NOMO-1 (cell line): Measurements from ENCODE around the gene GALNT15.

Source experiments
- DNase-seq, 2 experiments: peaks; one replicate each; lab custom pipeline; 2025; ENCODE audit not compliant: unreplicated experiment in 2 of 2; lab: John Stamatoyannopoulos, UW

The GALNT15 gene

GRCh38 chr3:16174389-16174788, at the start of gene GALNT15:
GALNT15 (plus strand) TSS chr3:16174680; CDS start chr3:16175152, 472 bp downstream.
- DNase-seq, result no peak

GRCh38 chr3:16126634-16127033, 47.8 kb upstream of the GALNT15 start:
- no peak for DNase-seq

GRCh38 chr3:16127249-16127648, 47.2 kb upstream of the GALNT15 start:
- no peak for DNase-seq

GRCh38 chr3:16130066-16130465, 44.4 kb upstream of the GALNT15 start:
- no peak for DNase-seq

GRCh38 chr3:16132190-16132589, 42.3 kb upstream of the GALNT15 start:
- DNase-seq, result no peak

GRCh38 chr3:16132928-16133327, 41.6 kb upstream of the GALNT15 start:
- no peak for DNase-seq

- no peak for DNase-seq
These were observed 40.1 kb upstream of the GALNT15 start for GRCh38 chr3:16134173-16134928.

GRCh38 chr3:16136055-16136454, 38.4 kb upstream of the GALNT15 start:
- no peak for DNase-seq

- DNase-seq, result no peak
These were observed 37.4 kb upstream of the GALNT15 start for GRCh38 chr3:16137044-16137443.

- DNase-seq, result no peak
These were observed 36.5 kb upstream of the GALNT15 start for GRCh38 chr3:16137977-16138376.

- no peak for DNase-seq
These were observed 34.2 kb upstream of the GALNT15 start for GRCh38 chr3:16140116-16140893.

GRCh38 chr3:16140894-16141285, 33.6 kb upstream of the GALNT15 start:
- DNase-seq, result no peak

GRCh38 chr3:16142350-16143025, 32.0 kb upstream of the GALNT15 start:
- DNase-seq, result no peak

- DNase-seq, result no peak
These were observed 30.5 kb upstream of the GALNT15 start for GRCh38 chr3:16143861-16144447.

GRCh38 chr3:16145176-16145575, 29.3 kb upstream of the GALNT15 start:
- no peak for DNase-seq

- no peak for DNase-seq
These were observed 28.3 kb upstream of the GALNT15 start for GRCh38 chr3:16146015-16146730.

- DNase-seq, result no peak
These were observed 27.1 kb upstream of the GALNT15 start for GRCh38 chr3:16147220-16147994.

- DNase-seq, result no peak
These were observed 26.3 kb upstream of the GALNT15 start for GRCh38 chr3:16148213-16148612.

- DNase-seq, result no peak
These were observed 25.7 kb upstream of the GALNT15 start for GRCh38 chr3:16148783-16149182.

- no peak for DNase-seq
These were observed 24.2 kb upstream of the GALNT15 start for GRCh38 chr3:16150285-16150684.
